CD4-positive, alpha-beta T cell treated with Interleukin-10 for 1 hour (primary cell): ENCODE measurements around the gene TMEM181.
"Not testable (repeated sequence)": the region's sequence is repeated elsewhere in the genome, so short reads cannot be mapped to it uniquely, and the experiment has no call there.

Source experiments
- DNase-seq: peaks from one replicate; pipeline ENCODE4 v3.0.0-alpha.2; 2020

TMEM181 gene

GRCh38 chr6:158663625-158664165, 103.8 kb downstream of the TMEM181 start:
- DNase-seq = no peak

GRCh38 chr6:158665332-158665731, 105.4 kb downstream of the TMEM181 start:
- no peak for DNase-seq

- DNase-seq = no peak
Observed at GRCh38 chr6:158666628-158667359, 106.9 kb downstream of the TMEM181 start.

- DNase-seq = no peak
Observed at GRCh38 chr6:158667360-158667981, 107.6 kb downstream of the TMEM181 start.

GRCh38 chr6:158668707-158669103, 108.8 kb downstream of the TMEM181 start:
- no peak for DNase-seq

- no peak for DNase-seq
Observed at GRCh38 chr6:158669145-158670035, 109.5 kb downstream of the TMEM181 start.

- DNase-seq = not testable (repeated sequence)
Observed at GRCh38 chr6:158672119-158672518, 112.2 kb downstream of the TMEM181 start.

- DNase-seq = no peak
Observed at GRCh38 chr6:158672726-158673125, 112.8 kb downstream of the TMEM181 start.

- no peak for DNase-seq
Observed at GRCh38 chr6:158674342-158675131, 114.6 kb downstream of the TMEM181 start.

GRCh38 chr6:158677094-158677493, 117.2 kb downstream of the TMEM181 start:
- DNase-seq = not testable (repeated sequence)

GRCh38 chr6:158677906-158678578, 118.2 kb downstream of the TMEM181 start:
- DNase-seq = no peak

- DNase-seq = no peak
Observed at GRCh38 chr6:158680015-158680414, 120.1 kb downstream of the TMEM181 start.

- no peak for DNase-seq
Observed at GRCh38 chr6:158680481-158680880, 120.6 kb downstream of the TMEM181 start.

- DNase-seq = no peak
Observed at GRCh38 chr6:158684311-158684710, 124.4 kb downstream of the TMEM181 start.

- DNase-seq = no peak
Observed at GRCh38 chr6:158684745-158685324, 124.9 kb downstream of the TMEM181 start.
